Tibial artery (tissue), 4 donors: ENCODE results near the gene PPY.

ENCODE experiments used
- DNase-seq, 2 donors: peaks; one replicate each; pipeline ENCODE4 v3.0.0-alpha.2; 2019
- H3K27ac ChIP-seq, 2 donors: fragments of 200-600 bp; sonication (generic) in 1 of 2; 1 replicate in 1 of 2; 2 replicates in 1 of 2; pipeline ENCODE4 v1.5.1; 2018 to 2019; ENCODE audit warnings: mild to moderate bottlenecking in 1 of 2
- H3K27me3 ChIP-seq, 2 donors: fragments of 200-600 bp; sonication (generic) in 1 of 2; one replicate each; pipeline versions ENCODE4 v1.5.1 to v1.6.0; 2016 to 2019
- H3K36me3 ChIP-seq, 3 donors: fragments of 200-600 bp; sonication (generic) in 2 of 3; one replicate each; pipeline ENCODE4 v1.5.1; 2016 to 2019; ENCODE audit warnings: mild to moderate bottlenecking in 2 of 3
- H3K4me1 ChIP-seq, 4 donors: fragments of 200-600 bp; sonication (generic) in 2 of 4; 1 replicate in 3 of 4; 2 replicates in 1 of 4; pipeline ENCODE4 v1.5.1; 2016 to 2019
- H3K4me3 ChIP-seq, 2 donors: fragments of 200-600 bp; sonication (generic) in 1 of 2; 1 replicate in 1 of 2; 2 replicates in 1 of 2; pipeline ENCODE4 v1.5.1; 2018 to 2019; ENCODE audit warnings: mild to moderate bottlenecking in 2 of 2
- H3K9me3 ChIP-seq, 3 donors: fragments of 200-600 bp; sonication (generic) in 1 of 3; one replicate each; pipeline ENCODE4 v1.5.1; 2016 to 2019
- CTCF ChIP-seq, 2 experiments: fragments of 200-600 bp in 1 of 2; fragments of 450-650 bp in 1 of 2; IDR thresholded peaks; one replicate each; pipeline ENCODE4 v1.5.1; 2017 to 2019; ENCODE audit warnings: antibody characterized with exemption in 2 of 2, mild to moderate bottlenecking in 1 of 2, moderate library complexity in 1 of 2
- intact Hi-C: fragments of 100-400 bp; cut with DNase I; formaldehyde crosslinking; loops from one replicate; pipeline ENCODE4 v1.15.0; 2023; ENCODE audit warnings: low total_unique reads

The PPY gene

GRCh38 chr17:43912635-43913304, 29.5 kb downstream of the PPY start:
- Histone ChIP-seq H3K27ac (no peak overlapping the region), H3K4me3 (no peak overlapping the region), H3K36me3 (no peaks in the 10 kb centered on the region), H3K27me3 (peaks cover 0 to 22% of the 10 kb centered on the region in 2 donors), H3K4me1 (peaks cover 0 to 18% (median 10%) of the 10 kb centered on the region in 4 donors), H3K9me3 (no peaks in the 10 kb centered on the region)
- intact Hi-C loops, result no loop called here
- no peak for DNase-seq
- no peak for TF ChIP-seq CTCF (IDR thresholded peaks at IDR 0.05)

GRCh38 chr17:43911904-43912303, 30.4 kb downstream of the PPY start:
- H3K36me3 ChIP-seq, result no peaks in the 10 kb centered on the region
- no peak for DNase-seq
- intact Hi-C loops, result no loop called here

GRCh38 chr17:43909537-43910231, 32.6 kb downstream of the PPY start:
- TF ChIP-seq CTCF (IDR thresholded peaks at IDR 0.05), result no peak
- H3K9me3 ChIP-seq, result no peaks in the 10 kb centered on the region
- DNase-seq, result no peak
- H3K27ac ChIP-seq, result no peak overlapping the region
- H3K4me1 ChIP-seq, result peaks cover 0 to 33% (median 22%) of the 10 kb centered on the region in 4 donors
- intact Hi-C loops, result no loop called here
- peaks cover 0 to 16% of the 10 kb centered on the region in 2 donors for H3K27me3 ChIP-seq
- H3K4me3 ChIP-seq, result no peak overlapping the region
- no peaks in the 10 kb centered on the region for H3K36me3 ChIP-seq

More at GRCh38 chr17:43911904-43912303, 30.4 kb downstream of the PPY start:
- TF ChIP-seq CTCF (IDR thresholded peaks at IDR 0.05), result no peak
- Histone ChIP-seq H3K9me3 (no peaks in the 10 kb centered on the region), H3K27me3 (peaks cover 0 to 17% of the 10 kb centered on the region in 2 donors), H3K27ac (no peak overlapping the region), H3K4me3 (no peak overlapping the region), H3K4me1 (peaks cover 0 to 13% (median 9%) of the 10 kb centered on the region in 4 donors)

GRCh38 chr17:43907998-43908721, 34.1 kb downstream of the PPY start:
- TF ChIP-seq CTCF (IDR thresholded peaks at IDR 0.05), result no peak
- peaks cover 0 to 33% (median 22%) of the 10 kb centered on the region in 4 donors for H3K4me1 ChIP-seq
- peaks cover 0 to 14% of the 10 kb centered on the region in 2 donors for H3K27me3 ChIP-seq
- peak overlapping the region; percentile 76 to 93 for H3K4me3 ChIP-seq
- H3K9me3 ChIP-seq, result no peaks in the 10 kb centered on the region
- peak overlapping the region; percentile 95 to 96 for H3K27ac ChIP-seq
- H3K36me3 ChIP-seq, result no peaks in the 10 kb centered on the region
- peak; percentile 77 to 92 for DNase-seq
- intact Hi-C loops, result no loop called here

GRCh38 chr17:43907425-43907981, 34.8 kb downstream of the PPY start, which contains the start of gene MPP2:
Gene MPP2, minus strand, starts transcription at chr17:43907536. Its CDS starts 3,076 bp downstream, at chr17:43904460.
- Histone ChIP-seq H3K4me3 (peak within 1 kb of the TSS; percentile 76 to 93), H3K4me1 (peaks cover 0 to 33% (median 22%) of the 10 kb centered on the region in 4 donors), H3K36me3 (no peaks in the 10 kb centered on the region), H3K9me3 (no peaks in the 10 kb centered on the region), H3K27me3 (peaks cover 0 to 12% of the 10 kb centered on the region in 2 donors), H3K27ac (peak within 1 kb of the TSS; percentile 95 to 96)
- peak; percentile 76 to 85 for DNase-seq
- TF ChIP-seq CTCF (IDR thresholded peaks at IDR 0.05), result peak; percentile 22 to 25
- intact Hi-C loops, result no loop called here
